ENCODE data around the gene PIWIL1.

Gene PIWIL1

GRCh38 chr12:130337488-130338303 lies at the start of gene PIWIL1:
Gene PIWIL1, plus strand, starts transcription at chr12:130337887. Its CDS starts 4,705 bp downstream, at chr12:130342592.
- DNase-seq (ENCODE audit: low spot score) = no peak

DNA sequence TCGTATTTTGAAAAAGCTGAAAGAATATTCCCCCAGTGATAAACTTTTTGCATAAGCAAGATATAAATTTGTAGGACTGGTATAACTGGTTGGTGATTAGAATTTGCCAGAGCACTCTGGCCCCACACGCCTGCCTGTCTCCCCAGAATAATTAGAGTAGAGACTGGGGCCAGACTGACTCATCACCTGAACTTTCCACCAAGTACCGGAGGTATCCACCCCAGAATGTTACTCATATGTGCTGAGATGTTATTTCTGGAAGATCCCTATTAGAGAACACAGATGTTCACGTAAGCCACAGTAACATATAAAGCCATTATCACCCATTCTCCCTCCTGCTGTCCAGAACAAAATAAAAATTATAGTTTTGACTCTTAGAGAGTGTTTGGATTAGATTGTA lies 49.5 kb upstream of the PIWIL1 start:
- no peak for DNase-seq (ENCODE audit: low spot score)

- DNase-seq (ENCODE audit: low spot score) = no peak
Observed at GRCh38 chr12:130288691-130289090, 49.0 kb upstream of the PIWIL1 start.

DNA sequence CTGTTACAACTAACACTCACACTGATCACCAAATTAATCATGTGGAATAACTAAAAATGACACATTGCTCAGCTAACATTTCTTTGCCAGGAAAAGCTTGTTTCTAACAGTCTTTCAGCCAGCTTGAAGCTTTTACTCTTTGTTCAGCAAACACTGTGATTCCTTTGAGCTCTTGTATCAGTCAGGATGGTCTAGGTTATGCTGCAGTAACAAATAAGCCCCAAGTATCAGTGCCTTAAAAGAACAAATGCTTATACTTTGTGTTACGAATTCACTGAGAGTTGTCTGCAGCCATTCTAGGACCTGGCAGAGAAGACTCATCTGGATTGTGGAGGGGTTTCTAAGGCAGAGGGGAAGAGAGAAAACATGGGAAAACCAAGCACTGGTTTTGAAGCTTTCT lies 47.6 kb upstream of the PIWIL1 start:
- no peak for DNase-seq (ENCODE audit: low spot score)

DNA sequence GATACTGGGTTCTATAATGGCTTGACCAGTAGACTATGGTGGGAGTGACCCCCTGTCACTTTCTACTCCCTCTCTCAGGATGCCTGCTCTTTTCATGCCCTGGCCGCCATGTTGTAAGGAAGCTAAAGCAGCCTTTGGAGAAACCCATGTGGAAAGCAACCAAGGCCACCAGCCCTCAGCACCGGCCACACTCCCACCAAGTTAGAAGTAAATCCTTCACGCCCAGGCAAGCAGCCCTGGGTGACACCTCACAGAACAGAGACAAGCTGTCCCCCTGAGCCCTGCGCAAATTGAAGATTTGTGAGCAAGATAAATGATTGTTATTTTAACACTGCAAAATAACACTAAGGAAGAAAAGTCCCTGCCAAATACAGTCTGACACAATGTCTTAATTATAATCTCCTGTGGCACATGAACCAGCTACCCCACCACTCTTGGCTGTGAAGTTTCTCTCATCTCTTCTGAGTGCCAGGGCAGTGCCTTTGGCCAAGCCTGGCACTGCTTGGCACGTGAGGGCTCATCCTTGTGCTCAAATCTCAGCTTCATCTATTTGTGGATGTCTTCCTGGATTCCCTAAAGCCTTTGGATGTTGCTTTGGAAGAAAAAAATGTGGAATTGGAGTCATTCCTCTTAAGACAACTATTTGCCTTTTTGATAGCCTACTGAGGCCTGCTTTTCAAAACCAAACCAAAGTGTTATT lies 39.2 kb upstream of the PIWIL1 start:
- no peak for DNase-seq (ENCODE audit: low spot score)

DNA sequence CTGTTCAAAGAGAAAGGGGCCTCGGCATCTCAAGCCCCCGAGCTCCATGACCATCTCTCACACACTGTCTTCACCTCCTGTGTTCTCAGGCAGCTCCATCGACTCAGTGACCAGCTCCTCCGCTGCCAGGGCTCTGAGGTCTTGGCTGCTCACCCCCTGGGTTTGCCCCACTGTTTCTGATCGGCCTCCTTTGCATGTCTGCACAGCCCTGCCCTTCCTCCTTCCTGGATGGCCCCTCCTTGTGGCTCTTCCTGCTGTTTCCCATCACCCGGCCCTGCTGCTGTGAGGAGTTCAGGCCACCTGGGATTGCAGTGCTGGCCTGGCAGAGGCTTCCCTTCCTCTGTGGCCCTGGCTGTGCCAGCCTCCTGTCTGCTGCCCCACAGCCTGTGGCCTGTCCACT lies 38.1 kb upstream of the PIWIL1 start:
- no peak for DNase-seq (ENCODE audit: low spot score)

DNA sequence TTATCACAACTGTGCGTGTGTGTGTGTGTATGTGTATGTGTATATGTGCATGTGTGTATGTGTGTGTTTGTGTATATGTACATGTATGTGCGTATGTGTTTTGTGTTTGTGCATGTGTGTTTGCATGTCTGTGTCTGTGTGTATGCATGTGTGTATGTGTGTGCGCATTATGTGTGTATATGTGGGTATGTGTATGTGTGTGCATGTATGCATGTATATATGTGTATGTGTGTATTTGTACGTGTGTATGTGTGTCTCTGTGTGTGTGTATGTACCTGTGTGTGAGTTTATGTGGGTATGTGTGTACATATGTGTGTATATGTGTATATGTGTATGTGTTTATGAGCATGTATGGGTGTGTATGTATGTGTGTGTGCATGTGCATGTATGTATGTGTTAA lies 37.6 kb upstream of the PIWIL1 start:
- no peak for DNase-seq (ENCODE audit: low spot score)

GRCh38 chr12:130300737-130301535 lies 36.8 kb upstream of the PIWIL1 start:
- DNase-seq (ENCODE audit: low spot score) = no peak

DNA sequence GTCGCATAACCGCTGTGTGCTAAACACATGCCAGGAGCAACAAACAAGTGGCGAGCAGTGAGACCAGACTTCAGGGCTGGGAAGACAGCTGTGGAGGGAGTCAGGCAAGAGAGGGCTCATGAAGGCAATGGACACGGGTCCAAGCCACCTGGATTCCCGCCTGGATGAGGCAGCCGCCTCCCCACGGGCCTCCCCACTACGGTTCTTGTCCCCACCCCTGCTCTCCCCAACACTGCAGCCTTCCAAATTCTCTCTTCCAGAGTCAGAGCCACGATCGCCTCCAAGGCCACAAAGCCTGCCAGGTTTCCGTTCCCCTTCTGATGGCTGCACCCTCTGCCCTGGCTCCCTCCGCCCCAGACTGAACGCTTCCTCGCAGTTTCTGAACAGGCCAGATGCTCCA lies 36.1 kb upstream of the PIWIL1 start:
- no peak for DNase-seq (ENCODE audit: low spot score)

GRCh38 chr12:130303781-130304180 lies 33.9 kb upstream of the PIWIL1 start:
- DNase-seq (ENCODE audit: low spot score) = no peak

DNA sequence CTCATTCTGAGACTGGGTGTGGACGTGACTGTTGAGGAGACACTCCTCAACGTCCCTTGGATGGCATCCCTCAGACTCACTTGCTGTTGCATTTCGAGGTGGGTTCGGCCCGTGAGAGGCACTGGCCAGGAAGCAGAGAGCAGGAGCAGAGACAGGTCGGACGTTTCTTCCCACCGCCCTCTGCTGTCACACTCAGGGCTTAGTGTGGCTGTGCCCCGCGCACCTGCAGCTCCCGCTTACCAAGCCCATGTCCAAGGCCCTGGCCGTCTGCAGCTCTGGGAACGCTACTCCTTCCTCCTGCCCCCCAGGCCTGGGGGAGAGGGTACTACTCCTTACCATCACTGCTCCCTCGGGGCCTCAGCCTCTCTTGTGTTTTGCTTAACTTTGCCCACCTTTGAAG lies 29.8 kb upstream of the PIWIL1 start:
- no peak for DNase-seq (ENCODE audit: low spot score)

DNA sequence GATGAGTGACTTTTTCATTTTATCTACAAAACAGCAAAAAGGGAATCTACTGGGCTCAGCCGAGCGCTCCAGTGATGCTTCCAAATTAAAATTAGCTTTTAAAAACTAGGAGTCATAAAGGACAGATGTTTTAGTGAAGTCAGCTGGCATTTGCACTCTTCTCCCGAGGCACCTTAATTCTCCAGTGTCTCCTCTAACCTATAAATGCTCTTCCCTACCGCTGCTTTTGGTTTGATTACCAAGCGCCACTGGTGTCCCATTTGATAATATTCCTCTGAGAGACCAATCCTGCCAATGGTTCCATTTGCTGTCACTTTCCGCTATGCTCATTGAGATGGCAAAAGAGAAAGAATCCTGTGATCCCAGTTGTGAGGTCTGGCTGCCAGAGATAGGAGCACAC lies 29.3 kb upstream of the PIWIL1 start:
- no peak for DNase-seq (ENCODE audit: low spot score)

DNA sequence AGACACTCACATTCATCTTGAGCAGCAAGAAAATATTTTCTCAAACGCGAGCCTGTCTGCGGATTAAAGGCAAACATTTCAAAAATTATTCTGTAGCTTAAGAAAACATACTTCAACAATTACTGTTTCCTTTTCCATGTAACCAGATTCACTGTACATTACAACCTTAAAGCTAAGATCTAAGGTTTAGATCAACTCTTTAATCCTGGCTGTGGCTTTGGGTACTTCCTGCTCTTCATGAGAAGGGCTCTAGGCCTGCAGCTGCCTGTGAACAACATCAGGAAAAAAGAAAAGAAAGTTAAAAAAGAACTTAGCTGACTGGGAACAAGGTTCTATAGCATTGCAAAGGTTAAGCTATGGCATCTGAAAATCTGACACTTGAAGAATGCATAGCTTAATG lies 21.4 kb upstream of the PIWIL1 start:
- DNase-seq (ENCODE audit: low spot score) = no peak

DNA sequence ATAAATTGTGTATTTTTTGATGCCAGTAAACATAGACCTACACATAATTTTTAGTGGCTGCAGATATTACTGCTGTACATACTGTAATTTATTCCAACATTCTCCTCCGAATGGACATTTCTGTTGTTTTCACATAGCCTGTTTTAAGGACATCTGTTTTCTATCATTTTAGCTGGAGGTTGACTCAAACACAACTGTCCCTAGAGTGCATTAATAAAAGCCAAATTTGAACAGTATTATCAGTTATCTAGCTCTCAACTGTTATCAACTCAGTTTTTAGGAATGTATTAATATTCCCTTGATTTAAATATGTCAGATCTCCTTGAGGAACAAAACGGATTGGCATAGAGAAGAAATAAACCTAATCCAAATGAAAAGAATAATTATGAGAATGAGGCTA lies 17.2 kb upstream of the PIWIL1 start:
- DNase-seq (ENCODE audit: low spot score) = no peak

- DNase-seq (ENCODE audit: low spot score) = no peak
Observed at GRCh38 chr12:130322263-130322662, 15.4 kb upstream of the PIWIL1 start.

DNA sequence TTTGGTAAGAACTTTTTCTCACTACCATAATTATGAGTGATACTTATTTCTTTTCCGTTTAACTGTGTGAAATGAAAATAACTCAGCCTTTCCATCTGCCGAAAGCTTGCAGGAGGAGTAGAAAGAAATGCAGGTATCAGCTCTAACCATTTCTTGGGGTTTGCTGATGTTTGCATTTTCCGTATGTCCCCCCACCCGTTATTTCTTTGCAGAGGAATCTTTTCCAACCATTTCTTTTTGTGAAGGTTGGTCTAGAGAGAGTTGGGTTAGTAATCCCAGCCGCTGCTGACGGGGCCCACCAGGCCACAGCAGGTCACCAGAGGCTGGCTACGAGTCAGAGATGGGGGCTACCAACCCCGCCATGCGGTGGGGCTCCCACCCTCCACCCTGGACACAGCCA lies 7.0 kb upstream of the PIWIL1 start:
- no peak for DNase-seq (ENCODE audit: low spot score)

- no peak for DNase-seq (ENCODE audit: low spot score)
Observed at GRCh38 chr12:130331146-130331545, 6.5 kb upstream of the PIWIL1 start.

DNA sequence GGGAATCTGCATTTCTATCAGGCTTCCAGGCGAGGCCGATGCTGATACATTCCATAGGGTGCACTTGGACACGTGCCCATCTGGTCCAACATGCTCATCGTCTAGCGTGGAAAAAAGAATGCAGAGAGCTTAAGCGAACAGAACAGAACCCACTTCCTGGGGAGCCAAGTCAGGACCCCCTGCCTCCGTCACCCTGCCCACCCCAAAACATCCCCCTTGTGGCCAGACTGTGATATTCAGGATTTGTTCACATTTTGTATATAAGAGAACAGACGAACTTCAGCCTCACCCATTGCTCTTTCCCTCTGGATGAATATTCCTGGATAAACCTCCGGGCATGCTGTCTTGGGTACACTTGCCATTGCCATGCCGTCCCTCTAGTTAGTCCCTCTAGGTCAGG lies 4.3 kb upstream of the PIWIL1 start:
- no peak for DNase-seq (ENCODE audit: low spot score)

DNA sequence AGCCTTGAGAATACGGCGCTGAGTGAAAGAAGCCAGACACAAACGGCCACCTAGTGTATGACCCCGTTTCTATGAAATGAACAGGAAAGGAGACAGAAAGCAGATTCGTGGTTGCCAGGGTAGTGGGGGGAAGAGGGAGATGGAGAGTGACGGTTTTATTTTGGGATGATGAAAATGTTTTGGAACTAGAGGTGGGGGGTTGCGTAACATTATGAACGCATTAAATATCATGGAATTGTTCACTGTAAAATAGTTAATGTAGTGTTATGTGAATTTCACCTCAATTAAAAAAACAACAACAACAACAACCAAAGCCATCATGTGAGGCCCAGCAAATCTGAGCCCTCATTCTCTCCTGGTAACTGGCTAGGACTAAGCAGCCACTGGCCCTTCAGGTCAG lies 3.3 kb upstream of the PIWIL1 start:
- DNase-seq (ENCODE audit: low spot score) = no peak

DNA sequence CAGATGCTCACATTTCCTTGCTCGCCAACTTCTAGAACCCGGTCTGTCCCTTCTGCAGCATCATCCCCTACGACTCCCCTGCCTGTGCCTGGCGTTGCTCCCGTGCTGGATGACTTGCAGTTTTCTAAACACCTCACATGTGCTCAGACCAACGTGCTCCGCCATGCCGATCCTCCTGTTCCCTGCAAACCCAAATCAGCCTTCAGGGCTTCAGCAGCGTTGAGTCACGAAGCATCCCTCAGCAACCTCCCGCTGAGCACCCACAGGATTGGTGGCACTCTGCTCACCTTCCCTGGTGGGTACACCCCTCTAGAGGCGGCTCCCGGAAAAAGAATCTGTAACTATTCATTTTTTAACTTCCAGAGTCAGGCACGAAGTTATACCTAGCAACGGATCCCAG lies 2.8 kb upstream of the PIWIL1 start:
- no peak for DNase-seq (ENCODE audit: low spot score)

GRCh38 chr12:130335517-130336392 lies 1.9 kb upstream of the PIWIL1 start:
- peak; percentile 41 for DNase-seq (ENCODE audit: low spot score)

All from activated CD4-positive, alpha-beta T cell treated with anti-CD3 and anti-CD28 coated beads, Interleukin-2, Interleukin-4, amounts not matched to agents 100 ng/mL and 50 ng/mL, durations not matched to agents 16 hours and 8 hours (primary cell).